ENCODE data around the gene AGER.
"Not testable (repeated sequence)": the region's sequence is repeated elsewhere in the genome, so short reads cannot be mapped to it uniquely, and the experiment has no call there.

Gene AGER

DNA sequence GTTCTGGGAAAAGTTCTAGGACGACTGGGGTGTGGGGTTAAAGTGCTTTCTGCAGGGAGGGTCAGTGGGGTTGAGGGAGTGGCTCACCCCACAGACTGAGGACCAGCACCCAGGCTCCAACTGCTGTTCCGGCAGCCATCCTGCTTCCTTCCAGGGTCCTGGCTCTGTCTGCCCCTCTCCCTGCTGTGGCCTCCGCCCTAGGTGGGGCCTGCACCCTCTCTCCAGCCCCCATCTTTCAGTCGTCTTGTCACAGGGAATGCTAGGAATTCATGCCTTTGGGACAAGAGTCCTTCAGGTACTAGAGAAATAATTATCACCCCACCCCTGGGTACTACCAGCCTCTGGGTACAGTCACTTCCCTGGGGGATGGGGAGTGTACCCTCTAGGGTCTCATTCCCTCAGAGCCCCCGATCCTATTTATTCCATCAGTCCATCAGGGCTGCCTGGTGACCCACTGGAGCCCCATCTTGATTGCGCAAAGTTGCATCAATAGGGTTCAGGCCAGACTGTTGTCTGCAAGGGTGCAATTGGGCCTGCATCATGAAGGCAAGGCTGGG lies at the start of gene AGER:
Gene AGER, minus strand, starts transcription at position 170 of the 557 bp plus-strand sequence. Its CDS starts 31 bp downstream, at position 139.
- no peak for DNase-seq (ENCODE audit: low read depth in 1 of 2, low spot score in 1 of 2)

DNA sequence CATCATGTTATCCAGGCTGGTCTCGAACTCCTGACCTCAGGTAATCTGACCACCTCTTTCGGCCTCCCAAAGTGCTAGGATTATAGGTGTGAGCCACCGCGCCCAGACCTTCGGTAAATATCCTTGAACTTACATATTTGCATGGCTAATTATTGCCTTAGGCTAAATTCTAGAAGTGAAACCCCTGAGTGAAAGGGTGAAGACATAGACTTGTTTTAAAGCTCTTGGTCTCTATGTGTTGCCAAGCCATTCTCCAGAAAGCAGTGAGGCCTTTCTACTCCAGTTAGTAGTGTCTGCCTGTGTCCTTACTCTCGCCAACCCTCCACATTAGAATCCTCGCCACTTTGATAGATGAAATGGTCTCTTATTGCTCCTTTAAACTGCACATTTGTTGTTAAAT lies 42.4 kb upstream of the AGER start:
- DNase-seq (ENCODE audit: low read depth in 1 of 2, low spot score in 1 of 2): no peak

DNA sequence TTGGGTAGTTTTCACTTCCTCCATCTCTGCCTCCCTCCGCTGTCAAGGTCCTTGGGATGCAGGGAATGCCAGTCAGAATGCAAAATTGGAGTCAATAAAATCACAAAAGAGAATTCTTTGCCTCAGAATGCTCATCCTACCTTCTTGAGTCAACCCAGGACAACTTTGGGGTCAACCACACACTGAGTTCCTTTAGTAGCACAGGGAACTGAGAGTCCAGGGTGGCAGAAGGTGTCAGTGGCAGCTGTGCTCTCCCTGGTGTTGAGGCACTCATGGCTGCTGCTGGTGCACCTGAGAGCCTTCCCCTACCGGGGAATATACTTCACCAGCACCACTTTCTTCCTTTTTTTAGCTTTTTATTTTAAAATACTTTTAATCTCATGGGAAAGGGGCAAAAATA lies 40.6 kb upstream of the AGER start:
- DNase-seq (ENCODE audit: low read depth in 1 of 2, low spot score in 1 of 2): no peak

- no peak for DNase-seq (ENCODE audit: low read depth in 1 of 2, low spot score in 1 of 2)
Observed at GRCh38 chr6:32223258-32224235, 39.5 kb upstream of the AGER start, which contains the start of gene NOTCH4. Gene NOTCH4, minus strand, starts transcription at chr6:32224067. Its CDS starts 139 bp downstream, at chr6:32223928.

DNA sequence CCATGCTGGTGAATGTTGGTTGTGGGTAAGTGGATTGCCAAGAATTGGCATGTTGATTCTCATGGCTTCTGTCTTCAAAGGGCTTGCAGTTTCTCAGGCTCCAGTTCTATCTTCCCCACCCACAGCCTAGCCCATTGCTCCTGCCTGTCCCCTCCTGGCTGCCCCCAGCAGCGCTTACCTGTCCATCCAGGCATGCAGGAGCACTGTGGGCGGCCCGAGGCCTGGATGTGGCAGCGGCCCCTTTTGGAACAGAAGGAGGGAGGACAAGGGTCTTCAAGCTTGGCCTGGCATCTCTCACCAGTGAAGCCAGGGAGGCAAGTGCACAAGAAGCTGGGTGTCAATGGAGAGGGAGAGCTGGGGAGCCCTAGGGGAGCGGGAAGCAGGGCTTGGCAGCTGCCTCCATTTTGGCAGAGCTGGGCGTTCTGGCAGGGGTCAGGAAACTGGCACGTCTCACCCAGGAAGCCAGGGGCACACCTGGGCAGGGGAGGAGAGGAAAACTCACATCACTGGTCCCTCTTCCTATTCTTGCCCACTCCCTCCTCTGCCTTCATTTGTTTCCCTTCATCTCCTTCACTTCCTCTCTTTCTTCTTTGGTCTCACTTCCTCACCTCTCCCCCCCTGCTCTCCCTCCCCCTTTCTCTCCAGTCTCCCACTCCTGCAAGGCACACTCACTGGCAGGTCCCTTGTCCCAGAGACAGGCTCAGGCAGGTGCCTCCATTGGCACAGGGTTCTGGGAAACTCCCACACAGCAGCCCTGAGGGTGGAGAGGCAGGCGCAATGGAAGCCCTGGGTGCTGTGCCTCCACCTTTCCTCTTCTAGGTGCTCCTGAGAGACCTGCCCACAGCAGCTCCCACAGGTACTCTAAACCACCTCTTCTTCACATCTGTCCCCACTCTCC lies 38.5 kb upstream of the AGER start:
- no peak for DNase-seq (ENCODE audit: low read depth in 1 of 2, low spot score in 1 of 2)

DNA sequence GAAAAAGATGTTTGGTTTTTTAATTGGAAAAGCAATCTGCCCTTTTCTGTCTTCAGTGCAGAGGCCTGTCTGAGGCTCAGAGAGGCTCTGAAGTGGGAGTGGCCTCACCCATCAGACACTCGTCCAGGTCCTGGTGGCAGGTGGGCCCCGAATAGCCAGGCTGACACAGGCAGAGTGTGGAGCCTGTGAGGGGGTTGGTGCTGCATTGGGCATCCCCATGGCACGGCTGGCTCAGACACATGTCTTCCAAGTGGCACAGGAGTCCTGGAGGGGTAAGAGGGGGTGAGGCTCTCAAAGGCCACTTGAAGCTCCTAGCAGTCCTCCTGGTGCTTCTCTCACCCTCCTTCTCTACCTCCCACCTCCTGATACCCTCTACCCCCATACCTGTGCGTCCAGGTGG lies 36.0 kb upstream of the AGER start:
- no peak for DNase-seq (ENCODE audit: low read depth in 1 of 2, low spot score in 1 of 2)

DNA sequence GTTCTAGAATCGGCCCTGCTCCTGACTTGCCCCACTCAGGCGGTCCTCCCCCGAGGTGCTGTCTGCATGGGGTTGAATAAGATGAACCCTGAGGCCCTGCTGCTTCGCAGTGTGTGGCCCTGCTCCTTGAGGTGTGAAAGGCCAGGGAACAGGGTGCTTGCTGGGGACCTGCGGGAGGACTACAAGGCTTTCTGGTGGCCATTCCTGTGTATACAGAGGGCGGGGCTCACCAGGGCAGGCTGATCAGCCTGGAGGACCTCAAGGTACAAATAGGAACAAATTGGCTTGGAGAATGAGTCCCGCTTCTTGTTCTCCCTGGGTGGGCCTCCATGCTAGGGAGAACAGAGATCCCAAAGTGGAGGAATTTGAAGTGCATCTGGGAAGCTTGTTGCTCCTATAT lies 34.1 kb upstream of the AGER start:
- no peak for DNase-seq (ENCODE audit: low read depth in 1 of 2, low spot score in 1 of 2)

GRCh38 chr6:32216998-32217397 lies 32.9 kb upstream of the AGER start:
- no peak for DNase-seq (ENCODE audit: low read depth in 1 of 2, low spot score in 1 of 2)

GRCh38 chr6:32216285-32216684 lies 32.2 kb upstream of the AGER start:
- no peak for DNase-seq (ENCODE audit: low read depth in 1 of 2, low spot score in 1 of 2)

DNA sequence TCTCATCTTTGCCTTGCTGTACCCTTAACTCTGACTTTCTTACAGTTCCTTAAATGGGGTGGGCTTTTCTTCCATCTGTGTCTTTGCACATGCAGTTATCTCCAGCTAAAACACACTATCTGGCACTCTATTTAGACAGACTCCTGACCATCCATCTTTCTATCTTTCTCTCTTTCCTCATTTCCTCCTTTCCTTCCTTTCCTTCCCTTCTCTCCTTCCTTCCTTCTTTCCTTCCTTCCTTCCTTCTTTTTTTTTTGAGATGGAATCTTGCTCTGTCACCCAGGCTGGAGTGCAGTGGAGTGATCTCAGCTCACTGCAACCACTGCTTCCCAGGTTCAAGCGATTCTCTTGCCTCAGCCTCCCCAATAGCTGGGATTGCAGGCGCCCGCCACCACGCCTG lies 31.6 kb upstream of the AGER start:
- no peak for DNase-seq (ENCODE audit: low read depth in 1 of 2, low spot score in 1 of 2)

DNA sequence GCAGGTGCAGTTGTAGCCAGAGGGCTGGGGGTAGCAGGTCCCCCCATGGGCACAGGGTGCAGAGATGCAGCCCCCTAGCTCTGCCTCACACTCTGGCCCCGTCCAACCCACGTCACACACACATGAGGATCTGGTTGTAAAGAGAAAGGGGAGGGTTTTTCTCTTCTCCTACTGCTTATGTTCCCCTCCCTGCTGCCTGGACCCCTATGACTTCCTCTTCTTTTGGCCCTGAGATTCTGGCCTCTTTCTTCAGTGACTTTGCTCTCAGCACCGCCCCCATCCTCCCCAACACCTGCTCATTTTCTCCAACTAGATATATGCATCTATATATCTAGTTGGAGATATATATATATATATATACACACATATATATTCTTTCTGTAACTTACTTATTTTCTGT lies 30.1 kb upstream of the AGER start:
- no peak for DNase-seq (ENCODE audit: low read depth in 1 of 2, low spot score in 1 of 2)

DNA sequence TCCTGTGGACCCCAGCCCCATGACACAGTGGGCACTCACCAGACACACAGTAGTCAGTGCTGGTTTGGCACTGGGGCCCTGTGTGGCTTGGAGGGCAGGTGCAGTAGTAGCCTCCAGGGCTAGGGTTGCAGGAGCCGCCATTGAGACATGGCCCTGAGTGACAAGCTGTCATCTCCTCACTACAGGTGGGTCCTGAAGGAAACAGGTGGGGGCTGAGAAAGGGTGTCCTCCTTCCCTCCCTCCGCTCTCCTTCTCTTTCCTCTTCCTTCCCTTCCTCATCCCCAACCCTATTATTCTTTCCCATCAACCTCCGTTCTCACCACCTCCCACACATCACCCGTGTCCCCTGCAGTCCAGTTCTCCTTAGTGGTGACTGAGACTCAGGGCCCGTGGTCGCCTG lies 29.6 kb upstream of the AGER start:
- DNase-seq (ENCODE audit: low read depth in 1 of 2, low spot score in 1 of 2): no peak

- DNase-seq (ENCODE audit: low read depth in 1 of 2, low spot score in 1 of 2): no peak
Observed at GRCh38 chr6:32212076-32212760, 28.2 kb upstream of the AGER start.

DNA sequence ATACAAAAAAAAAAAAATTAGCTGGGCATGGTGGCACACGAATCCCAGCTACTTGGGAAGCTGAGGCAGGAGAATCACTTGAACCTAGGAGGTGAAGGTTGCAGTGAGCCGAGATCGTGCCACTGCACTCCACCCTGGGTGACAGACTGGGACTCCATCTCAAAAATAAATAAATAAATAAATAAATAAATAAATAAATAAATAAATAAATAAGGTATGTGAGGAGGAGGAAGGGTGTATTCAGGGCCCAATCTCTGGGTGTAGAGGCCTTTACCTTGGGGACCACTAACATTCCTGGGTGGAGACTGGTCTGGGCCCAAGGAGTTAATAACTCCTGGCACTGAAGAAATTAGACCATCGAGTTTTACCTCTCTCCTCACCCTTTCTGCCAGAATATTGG lies 27.4 kb upstream of the AGER start:
- not testable (repeated sequence) for DNase-seq (ENCODE audit: low read depth in 1 of 2, low spot score in 1 of 2)

DNA sequence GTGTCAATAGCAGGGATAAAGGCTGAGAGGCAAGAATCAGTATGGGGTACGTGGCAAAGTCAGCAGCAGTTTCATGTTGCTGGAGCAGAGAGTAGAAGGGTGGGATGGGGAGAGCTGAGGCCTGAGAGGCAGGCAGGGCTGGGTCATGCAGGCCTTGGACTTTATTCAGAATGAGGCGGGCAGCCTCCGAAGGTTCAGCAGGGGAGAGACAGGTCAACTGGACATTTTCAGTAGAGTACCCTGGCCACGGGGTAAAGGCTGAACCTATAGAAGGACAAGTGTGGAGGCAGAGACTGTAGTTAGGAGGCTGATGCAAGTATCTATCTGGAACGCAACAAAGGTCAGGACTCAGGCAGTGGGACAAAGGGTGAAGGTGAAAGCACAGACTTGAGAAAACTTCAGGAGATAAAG lies 26.1 kb upstream of the AGER start:
- no peak for DNase-seq (ENCODE audit: low read depth in 1 of 2, low spot score in 1 of 2)

DNA sequence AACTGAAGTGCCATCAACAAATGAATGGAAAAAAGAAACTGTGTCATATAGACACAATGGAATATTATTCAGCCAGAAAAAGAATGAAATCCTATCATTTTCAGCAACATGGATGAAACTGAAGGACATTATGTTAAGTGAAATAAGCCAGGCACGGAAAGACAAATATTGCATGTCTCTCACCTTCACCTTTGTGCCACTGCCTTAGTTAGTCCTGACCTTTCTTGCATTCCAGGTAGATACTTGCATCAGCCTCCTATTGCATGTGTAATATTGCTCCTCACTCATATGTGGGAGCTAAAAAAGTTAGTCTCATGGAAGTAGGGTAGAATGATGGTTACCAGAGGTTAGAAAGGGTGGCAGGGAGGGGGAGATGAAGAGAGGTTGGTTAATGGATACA lies 24.9 kb upstream of the AGER start:
- no peak for DNase-seq (ENCODE audit: low read depth in 1 of 2, low spot score in 1 of 2)

GRCh38 chr6:32204268-32204715 lies 20.2 kb upstream of the AGER start:
- no peak for DNase-seq (ENCODE audit: low read depth in 1 of 2, low spot score in 1 of 2)

- no peak for DNase-seq (ENCODE audit: low read depth in 1 of 2, low spot score in 1 of 2)
Observed at GRCh38 chr6:32203426-32204267, 19.6 kb upstream of the AGER start.

DNA sequence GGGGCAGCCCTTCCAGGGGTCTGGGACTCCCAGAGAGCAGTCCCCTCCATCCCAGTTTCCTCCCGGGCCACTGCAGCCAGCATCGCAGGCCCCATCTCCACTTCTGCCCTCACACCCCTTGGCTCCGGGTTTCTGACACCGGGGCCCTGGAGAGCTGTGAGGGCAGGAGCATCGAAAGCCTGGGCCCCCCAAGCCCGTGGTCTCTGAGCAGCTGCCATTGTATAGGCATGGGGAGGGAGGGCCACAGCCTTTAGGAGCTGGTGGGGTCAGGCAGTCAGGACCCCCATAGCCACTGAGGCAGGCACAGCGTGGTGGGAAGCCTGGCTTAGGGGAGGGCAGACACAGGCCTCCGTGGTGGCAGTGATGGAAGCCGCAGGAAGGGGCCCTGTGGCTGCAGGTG lies 18.1 kb upstream of the AGER start:
- DNase-seq (ENCODE audit: low read depth in 1 of 2, low spot score in 1 of 2): no peak
